ENCODE results near the gene MEIS2.

MEIS2 gene

DNA sequence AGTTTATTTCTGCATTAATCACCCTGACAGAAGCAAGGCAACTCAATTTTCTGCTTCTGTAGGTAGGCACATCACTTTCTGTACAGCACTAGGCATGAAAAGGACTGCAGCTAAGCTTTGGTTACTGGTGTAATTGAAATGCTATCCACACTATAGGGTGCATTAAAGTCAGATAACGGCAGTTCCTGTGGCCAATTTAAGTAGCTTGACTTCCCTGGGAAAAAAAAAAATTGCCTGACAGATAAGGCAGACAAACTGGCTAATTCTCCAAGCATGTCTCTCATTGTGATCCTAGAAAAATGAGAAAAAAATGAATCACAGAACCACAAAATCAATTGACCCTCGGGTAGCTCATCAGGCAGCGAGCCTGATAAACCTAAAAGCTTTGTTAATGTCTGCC lies 151.4 kb downstream of the MEIS2 start:
- TF ChIP-seq CTCF (conservative IDR thresholded peaks at IDR 0.05; ENCODE audit: low read length) = no peak
- no peak for DNase-seq (ENCODE audit: low read depth)
- no peak overlapping the region for H3K4me3 ChIP-seq (ENCODE audit: low read length)

DNA sequence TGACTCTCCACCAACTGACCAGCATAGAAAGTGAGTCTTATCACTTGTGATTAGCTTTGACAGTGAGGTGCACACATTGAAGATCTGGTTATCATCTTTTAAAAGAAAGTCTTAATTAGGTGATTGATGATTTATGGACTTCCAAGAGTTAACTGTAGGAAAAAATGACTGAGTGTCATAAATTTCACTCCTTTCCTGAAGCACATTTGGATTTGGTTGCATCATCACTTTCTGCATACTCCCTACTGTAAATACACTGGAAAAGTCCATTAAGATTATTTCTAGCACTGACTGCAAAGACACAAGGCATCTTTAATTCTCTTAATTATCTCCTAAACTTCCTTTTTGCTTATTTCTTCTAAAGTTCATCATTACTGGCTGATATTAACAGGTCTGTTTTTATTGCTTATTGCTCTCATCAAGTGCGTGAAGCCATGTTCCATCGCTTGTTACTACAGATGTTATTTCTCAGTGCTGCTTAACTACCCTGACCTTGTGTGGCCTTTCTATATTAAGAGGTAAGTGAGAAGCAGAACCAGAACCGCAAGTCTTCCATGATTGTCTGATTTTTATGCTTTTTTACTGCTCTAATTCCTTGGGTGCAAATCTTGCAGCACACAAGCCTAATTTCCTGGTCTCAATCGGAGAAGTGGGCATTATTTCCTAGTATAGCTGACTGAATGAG lies 153.2 kb downstream of the MEIS2 start:
- TF ChIP-seq CTCF (conservative IDR thresholded peaks at IDR 0.05; ENCODE audit: low read length) = no peak
- no peak for DNase-seq (ENCODE audit: low read depth)
- no peak overlapping the region for H3K4me3 ChIP-seq (ENCODE audit: low read length)

- TF ChIP-seq CTCF (conservative IDR thresholded peaks at IDR 0.05; ENCODE audit: low read length) = no peak
- no peak for DNase-seq (ENCODE audit: low read depth)
- no peak overlapping the region for H3K4me3 ChIP-seq (ENCODE audit: low read length)
These were observed 155.9 kb downstream of the MEIS2 start for GRCh38 chr15:36944442-36944841.

- TF ChIP-seq CTCF (conservative IDR thresholded peaks at IDR 0.05; ENCODE audit: low read length) = no peak
- no peak overlapping the region for H3K4me3 ChIP-seq (ENCODE audit: low read length)
- DNase-seq (ENCODE audit: low read depth) = no peak
These were observed 156.6 kb downstream of the MEIS2 start for GRCh38 chr15:36943508-36944361.

DNA sequence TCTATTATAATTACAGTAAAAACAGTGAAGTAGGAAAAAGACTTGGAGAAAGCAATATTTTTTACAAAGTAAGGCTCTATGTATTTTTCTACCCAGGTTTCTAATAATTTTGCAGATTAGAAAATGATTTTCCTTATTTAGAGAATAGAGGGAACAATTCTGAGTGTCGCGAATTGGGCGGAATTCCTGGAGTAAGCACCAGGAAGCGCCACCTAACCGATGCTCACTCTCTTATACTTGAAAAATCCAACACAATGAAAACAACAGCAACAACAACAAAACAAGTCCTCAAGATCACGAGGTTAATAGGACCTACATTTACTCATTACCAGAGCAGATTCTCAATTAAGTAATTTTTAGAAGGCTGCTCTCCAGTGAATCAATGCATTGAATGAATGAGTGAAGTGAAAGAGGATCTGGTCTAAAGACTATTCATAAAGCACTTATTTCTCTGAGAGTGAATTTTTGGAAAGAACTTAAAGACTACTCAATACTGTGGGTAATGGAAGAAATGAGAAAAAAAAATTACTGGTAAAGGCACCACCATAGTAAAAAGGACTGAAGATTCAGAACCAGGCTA lies 158.0 kb downstream of the MEIS2 start:
- no peak for DNase-seq (ENCODE audit: low read depth)
- no peak overlapping the region for H3K4me3 ChIP-seq (ENCODE audit: low read length)
- no peak for TF ChIP-seq CTCF (conservative IDR thresholded peaks at IDR 0.05; ENCODE audit: low read length)

GRCh38 chr15:36941798-36942197 lies 158.6 kb downstream of the MEIS2 start:
- no peak for TF ChIP-seq CTCF (conservative IDR thresholded peaks at IDR 0.05; ENCODE audit: low read length)
- DNase-seq (ENCODE audit: low read depth) = no peak
- H3K4me3 ChIP-seq (ENCODE audit: low read length) = no peak overlapping the region
